Muscle of leg (tissue), 16 donors: ENCODE measurements around the gene PYY. TPM values are rescaled to one million over a fixed set of nuclear protein-coding genes. Genes with fewer than 3 reads are reported as not detected.
A peak's percentile ranks its signal among the peaks of the same experiment; 100 is the strongest.
"Not testable (repeated sequence)": the region's sequence is repeated elsewhere in the genome, so short reads cannot be mapped to it uniquely, and the experiment has no call there.

Experiments used
- DNase-seq: peaks from one replicate; pipeline ENCODE4 v3.0.0; 2013
- H3K27ac ChIP-seq: one replicate; pipeline ENCODE4 v1.5.1; 2013; ENCODE audit warnings: mild to moderate bottlenecking, low read length, control low read depth
- H3K27me3 ChIP-seq: one replicate; pipeline ENCODE4 v1.6.1; 2013; ENCODE audit warnings: low read length; ENCODE audit not compliant: control insufficient read depth, insufficient read depth
- H3K36me3 ChIP-seq: one replicate; pipeline ENCODE4 v1.6.1; 2013; ENCODE audit warnings: low read length; ENCODE audit not compliant: control insufficient read depth, insufficient read depth
- H3K4me1 ChIP-seq: one replicate; pipeline ENCODE4 v1.6.1; 2013; ENCODE audit warnings: low read length; ENCODE audit not compliant: control insufficient read depth, insufficient read depth
- H3K4me3 ChIP-seq: one replicate; pipeline ENCODE4 v1.5.1; 2013; ENCODE audit warnings: low read length, control low read depth
- H3K9me3 ChIP-seq: replicated peaks from 2 replicates; pipeline ENCODE4 v1.6.1; 2013; ENCODE audit warnings: low read depth, low read length; ENCODE audit not compliant: control insufficient read depth
- WGBS: methylation state at CpG from one replicate; pipeline ENCODE4 v1.1.5; 2013; ENCODE audit warnings: missing lambda C conversion rate; ENCODE audit not compliant: insufficient coverage; 5-methylcytosine and 5-hydroxymethylcytosine counted together
- long read RNA-seq, 11 donors: transcript quantifications; one replicate each; lab custom pipeline, GENCODE V29; 2026
- polyA plus RNA-seq, 8 donors: library from polyadenylated mRNA; unstranded; fragments of 120-200 nt; gene quantifications; one replicate each; pipeline versions ENCODE4 v1.2.1 to v1.2.3, GENCODE V29; 2013; ENCODE audit warnings: inconsistent platforms in 1 of 8, low replicate concordance in 1 of 8; ENCODE audit not compliant: insufficient read length in 8 of 8, insufficient read depth in 1 of 8
- total RNA-seq: library from RNA; stranded (reverse); fragments of 120-200 nt; gene quantifications from one replicate; pipeline ENCODE4 v1.2.4, GENCODE V29; 2013

The PYY gene
- total RNA-seq (not detected), polyA plus RNA-seq (under 1 TPM in 2 of 8 donors, not detected in 6; 0.17 to 0.80 TPM)
- long read RNA-seq, donor 1, result 0 reads
- long read RNA-seq, donor 2, result 0 reads
- long read RNA-seq, donor 3, result 0 reads
- long read RNA-seq, donor 4, result 0 reads
- long read RNA-seq, donor 5, result 0 reads
- long read RNA-seq, donor 6, result 0 reads
- long read RNA-seq, donor 7, result 0 reads
- long read RNA-seq, donor 8, result 0 reads
- long read RNA-seq, donor 9, result 0 reads
- long read RNA-seq, donor 10, result 0 reads
- long read RNA-seq, donor 11, result 0 reads

DNA sequence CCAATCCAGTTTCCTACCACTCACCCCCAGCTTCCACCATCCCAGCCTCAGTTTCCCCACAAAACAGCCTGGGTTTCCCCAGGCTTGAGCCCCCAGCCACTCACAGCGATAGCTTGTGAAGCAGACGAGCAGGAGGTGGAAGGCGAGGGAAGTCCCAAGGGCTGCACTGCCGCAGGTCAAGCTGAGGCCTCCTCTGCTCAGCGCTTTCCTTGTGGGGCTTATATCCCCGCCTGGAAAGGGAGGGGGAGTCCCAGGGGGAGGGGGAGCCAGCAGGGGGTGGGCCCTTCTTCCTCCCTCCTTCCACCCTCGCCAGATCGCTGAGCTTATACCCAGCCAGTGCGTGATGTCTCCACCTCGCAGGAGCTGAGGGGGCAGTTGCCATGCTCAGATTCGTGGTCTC lies at the start of gene PYY:
Gene PYY (minus strand): TSS at position 195 of the 400 bp plus-strand sequence. CDS start 457 bp downstream, outside the sequence.
- no peak within 1 kb of the TSS for H3K27ac ChIP-seq
- DNase-seq, result no peak
- no peaks in the 10 kb centered on the region for H3K9me3 ChIP-seq
- H3K4me3 ChIP-seq, result no peak within 1 kb of the TSS
- 33% methylated on average over 5 of the region's 11 CpGs for WGBS
- H3K27me3 ChIP-seq, result peaks cover 74% of the 10 kb centered on the region
- peaks cover 12% of the 10 kb centered on the region for H3K4me1 ChIP-seq
- no peaks in the 10 kb centered on the region for H3K36me3 ChIP-seq

DNA sequence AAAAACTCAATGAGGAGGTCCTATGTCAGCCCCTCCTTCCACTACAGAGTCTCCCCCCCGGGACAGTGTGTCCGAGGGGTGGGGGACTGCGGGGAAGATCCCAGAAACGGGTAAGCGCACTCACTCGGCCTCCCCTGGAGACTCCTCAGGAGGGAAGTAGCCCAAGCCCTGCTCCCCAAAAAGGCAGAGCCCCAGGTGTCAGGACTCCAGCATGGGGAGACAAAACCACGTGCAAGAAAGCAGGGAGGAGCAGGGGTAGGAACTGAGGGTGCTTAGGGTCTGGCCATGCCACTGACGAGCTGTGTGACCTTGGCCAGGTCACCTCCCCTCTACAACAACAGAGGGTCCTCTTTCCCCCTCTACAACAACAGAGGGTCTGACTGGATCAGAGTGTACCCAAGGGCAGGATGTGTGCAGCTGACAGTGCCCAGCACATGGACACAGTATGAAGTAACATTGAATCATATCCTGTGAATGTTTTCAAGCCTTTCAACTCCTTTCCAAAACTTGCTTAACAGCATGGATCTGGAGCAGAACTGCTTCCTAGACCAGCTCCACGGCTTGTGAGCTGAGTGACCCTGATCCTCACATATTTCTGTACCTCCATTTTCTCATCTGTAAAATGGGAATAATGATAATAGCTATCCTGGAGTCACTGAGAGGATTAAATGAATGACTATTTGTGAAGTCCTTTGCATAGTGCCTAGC lies 48.6 kb upstream of the PYY start:
- WGBS, result 55% methylated on average over 6 of the region's 9 CpGs
- H3K4me3 ChIP-seq, result no peak overlapping the region
- peaks cover 69% of the 10 kb centered on the region for H3K27me3 ChIP-seq
- H3K4me1 ChIP-seq, result peaks cover 28% of the 10 kb centered on the region
- no peak for DNase-seq
- H3K36me3 ChIP-seq, result no peaks in the 10 kb centered on the region
- H3K9me3 ChIP-seq, result no peaks in the 10 kb centered on the region
- H3K27ac ChIP-seq, result no peak overlapping the region

DNA sequence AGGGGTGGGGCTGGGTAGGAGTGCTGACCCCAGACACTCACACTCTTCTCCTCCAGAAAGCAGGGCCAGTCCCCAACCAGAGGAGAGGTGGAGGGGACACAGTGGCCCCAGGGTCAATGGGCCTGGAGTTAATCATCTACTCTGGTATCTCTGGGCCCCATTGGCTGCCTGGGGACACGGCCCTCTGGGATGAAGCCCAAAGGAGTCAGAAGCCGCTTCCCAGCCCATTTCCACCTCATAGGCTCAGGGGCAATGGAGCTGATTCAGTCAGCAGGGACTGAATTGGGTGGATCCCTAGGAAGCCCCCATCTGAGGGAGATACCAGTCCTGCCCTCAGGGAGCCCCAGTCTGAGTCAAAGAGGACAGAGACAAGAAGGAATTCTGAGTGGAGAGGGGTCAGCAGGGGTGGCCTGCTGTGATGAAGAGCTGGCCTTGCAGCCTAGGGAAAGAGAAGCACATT lies 47.8 kb upstream of the PYY start:
- DNase-seq, result no peak
- WGBS, result no CpG with 5 or more reads among the region's 2 CpGs
- H3K4me1 ChIP-seq, result peaks cover 22% of the 10 kb centered on the region
- H3K4me3 ChIP-seq, result no peak overlapping the region
- no peak overlapping the region for H3K27ac ChIP-seq
- H3K9me3 ChIP-seq, result no peaks in the 10 kb centered on the region
- H3K36me3 ChIP-seq, result no peaks in the 10 kb centered on the region
- H3K27me3 ChIP-seq, result peaks cover 62% of the 10 kb centered on the region

DNA sequence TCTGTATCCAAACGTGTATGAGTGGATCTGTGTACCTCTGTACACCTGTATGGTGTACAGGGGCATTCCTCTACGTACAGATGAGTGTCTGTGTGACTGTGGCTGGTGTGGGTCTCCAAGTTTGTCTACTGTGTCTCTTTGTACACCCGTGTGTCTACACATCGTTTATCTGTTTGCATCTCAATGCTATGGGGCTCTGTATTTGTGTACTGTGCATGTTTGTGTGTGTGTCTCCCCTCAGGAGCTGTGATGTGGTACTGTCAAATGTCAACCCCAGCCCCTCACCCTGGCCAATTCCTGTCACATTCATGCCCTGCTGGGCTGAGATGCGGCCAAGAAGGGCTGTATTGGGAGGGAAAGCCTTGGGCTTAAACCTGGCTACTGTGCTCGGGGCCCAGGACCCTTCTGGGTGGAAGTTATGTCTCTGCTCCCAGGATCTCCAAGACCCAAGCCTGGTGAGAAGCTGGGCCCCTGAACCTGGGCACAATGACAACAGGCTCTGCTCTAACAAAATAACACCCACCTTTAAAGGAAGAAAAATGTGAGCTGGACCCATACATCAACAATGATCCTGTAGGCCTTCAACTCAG lies 47.2 kb upstream of the PYY start:
- 90% methylated on average over 2 of the region's 6 CpGs for WGBS
- no peak for DNase-seq
- Histone ChIP-seq H3K27ac (no peak overlapping the region), H3K27me3 (peaks cover 62% of the 10 kb centered on the region), H3K9me3 (no peaks in the 10 kb centered on the region), H3K36me3 (no peaks in the 10 kb centered on the region), H3K4me3 (no peak overlapping the region), H3K4me1 (peaks cover 16% of the 10 kb centered on the region)

DNA sequence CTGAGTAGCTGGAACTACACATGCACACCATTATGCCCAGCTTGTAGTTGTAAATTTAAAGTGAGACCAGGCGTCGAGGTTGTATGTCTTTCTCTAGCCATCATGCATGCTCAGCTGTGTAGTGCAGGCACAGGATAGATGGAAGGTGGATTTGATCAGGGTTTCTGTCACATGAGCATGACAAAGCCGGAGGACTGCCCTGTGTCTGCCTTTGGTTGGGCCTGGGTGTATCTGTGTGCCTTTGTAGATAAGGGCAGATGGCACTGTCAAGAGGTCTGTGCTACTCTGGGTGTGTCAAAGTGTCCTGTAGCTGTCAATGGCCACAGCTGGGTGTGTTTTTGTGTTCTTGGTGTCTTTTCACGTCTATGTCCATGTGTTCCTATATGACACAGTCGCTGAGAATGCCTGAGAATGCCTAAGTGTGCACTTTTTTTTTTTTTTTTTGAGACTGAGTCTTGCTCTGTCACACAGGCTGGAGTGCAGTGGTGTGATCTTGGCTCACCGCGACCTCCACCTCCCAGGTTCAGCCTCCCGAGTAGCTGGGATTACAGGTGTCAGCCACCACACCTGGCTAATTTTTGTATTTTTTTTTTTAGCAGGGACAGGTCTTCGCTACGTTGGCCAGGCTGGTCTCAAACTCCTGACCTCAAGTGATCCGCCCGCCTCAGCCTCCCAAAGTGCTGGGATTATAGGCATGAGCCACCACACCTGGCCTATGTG lies 46.6 kb upstream of the PYY start:
- peaks cover 62% of the 10 kb centered on the region for H3K27me3 ChIP-seq
- WGBS, result 72% methylated on average over 8 of the region's 12 CpGs

DNA sequence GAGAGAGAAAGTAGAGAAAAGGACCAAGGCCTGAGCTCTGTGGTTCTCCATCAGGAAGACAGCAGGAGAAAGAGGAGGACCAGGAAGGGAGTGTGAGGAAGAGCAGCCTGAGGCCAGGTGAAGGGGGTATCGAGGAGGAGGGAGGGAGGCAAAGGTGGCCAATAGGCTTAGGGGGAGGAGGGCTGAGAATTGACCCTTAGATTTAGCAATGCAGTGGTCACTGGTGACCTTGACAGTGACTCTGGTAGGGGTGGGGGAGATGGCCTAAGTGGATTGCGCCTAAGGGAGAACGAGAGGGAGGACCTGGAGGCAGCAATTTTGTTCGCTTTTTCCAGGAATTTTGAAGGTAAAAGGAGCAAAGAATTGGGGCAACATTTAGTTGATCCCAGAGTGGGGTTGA lies 45.3 kb upstream of the PYY start:
- Histone ChIP-seq H3K4me1 (peaks cover 8% of the 10 kb centered on the region), H3K4me3 (no peak overlapping the region), H3K27ac (no peak overlapping the region), H3K27me3 (peaks cover 62% of the 10 kb centered on the region), H3K9me3 (no peaks in the 10 kb centered on the region), H3K36me3 (no peaks in the 10 kb centered on the region)
- no peak for DNase-seq
- WGBS, result 63% methylated on average over 4 of the region's 4 CpGs

More for the DNA sequence above, 46.6 kb upstream of the PYY start:
- no peaks in the 10 kb centered on the region for H3K9me3 ChIP-seq
- peaks cover 10% of the 10 kb centered on the region for H3K4me1 ChIP-seq
- no peak overlapping the region for H3K4me3 ChIP-seq
- no peak for DNase-seq
- no peaks in the 10 kb centered on the region for H3K36me3 ChIP-seq
- H3K27ac ChIP-seq, result no peak overlapping the region

DNA sequence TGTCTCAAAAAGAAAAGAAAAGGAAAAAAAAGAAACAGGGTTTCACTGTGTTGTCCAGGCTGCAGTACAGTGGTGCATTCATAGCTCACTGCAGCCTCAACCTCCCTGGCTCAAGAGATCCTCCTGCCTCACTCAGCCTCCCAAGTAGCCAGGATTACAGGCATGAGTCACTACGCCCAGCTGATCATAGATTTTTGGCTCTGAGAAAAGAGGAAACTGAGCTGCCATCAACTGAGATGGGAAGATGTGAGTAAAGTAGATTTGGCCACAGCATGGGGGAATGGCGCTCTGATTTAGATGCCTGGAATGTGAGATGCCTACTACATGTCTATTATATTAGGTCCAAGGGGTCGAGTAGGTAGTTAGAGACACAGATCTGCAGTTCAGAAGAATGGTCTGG lies 44.8 kb upstream of the PYY start:
- H3K4me1 ChIP-seq, result peaks cover 8% of the 10 kb centered on the region
- peaks cover 61% of the 10 kb centered on the region for H3K27me3 ChIP-seq
- no peaks in the 10 kb centered on the region for H3K36me3 ChIP-seq
- no peaks in the 10 kb centered on the region for H3K9me3 ChIP-seq
- no peak for DNase-seq
- no peak overlapping the region for H3K4me3 ChIP-seq
- 77% methylated on average over 3 of the region's 3 CpGs for WGBS
- no peak overlapping the region for H3K27ac ChIP-seq

DNA sequence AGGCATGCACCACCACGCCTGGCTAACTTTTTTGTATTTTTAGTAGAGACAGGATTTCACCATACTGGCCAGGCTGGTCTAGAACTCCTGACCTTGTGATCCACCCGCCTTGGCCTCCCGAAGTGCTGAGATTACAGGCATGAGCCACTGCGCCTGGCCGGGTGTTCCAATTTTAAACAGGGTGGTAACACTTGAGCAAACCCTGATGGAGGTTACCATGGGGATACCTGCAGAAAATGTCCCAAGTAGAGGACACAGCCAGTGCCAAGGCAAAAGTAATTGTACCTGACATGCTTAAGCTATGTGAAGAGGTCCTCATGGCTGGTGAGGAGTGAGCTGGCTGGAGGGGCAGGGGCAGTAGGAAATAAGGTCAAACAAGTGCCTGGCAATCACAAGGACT lies 43.4 kb upstream of the PYY start:
- not testable (repeated sequence) for H3K4me1 ChIP-seq, DNase-seq, H3K27ac ChIP-seq, H3K9me3 ChIP-seq, H3K4me3 ChIP-seq, H3K36me3 ChIP-seq
- 83% methylated on average over 5 of the region's 5 CpGs for WGBS
- peaks cover 52% of the 10 kb centered on the region for H3K27me3 ChIP-seq

DNA sequence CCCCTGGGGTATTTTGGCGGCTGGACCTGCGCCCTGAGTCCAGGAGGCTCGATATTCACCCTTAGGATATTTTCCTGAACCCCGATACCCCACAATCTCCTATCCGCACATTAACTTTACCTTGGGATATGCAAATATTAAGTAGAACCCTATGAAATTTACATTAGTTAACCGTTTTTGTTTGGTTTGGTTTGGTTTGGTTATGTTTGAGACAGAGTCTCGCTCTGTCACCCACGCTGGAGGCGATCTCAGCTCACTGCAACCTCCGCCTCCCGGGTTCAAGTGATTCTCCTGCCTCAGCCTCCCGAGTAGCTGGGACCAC lies 41.4 kb upstream of the PYY start:
- no peaks in the 10 kb centered on the region for H3K36me3 ChIP-seq
- DNase-seq, result no peak
- peaks cover 36% of the 10 kb centered on the region for H3K27me3 ChIP-seq
- H3K4me1 ChIP-seq, result peaks cover 8% of the 10 kb centered on the region
- WGBS, result 20% methylated on average over 1 of the region's 12 CpGs
- peak overlapping the region; percentile 15 for H3K4me3 ChIP-seq
- H3K9me3 ChIP-seq, result no peaks in the 10 kb centered on the region
- no peak overlapping the region for H3K27ac ChIP-seq
